H9 (cell line): ENCODE data around the gene AXIN1. TPM values are rescaled to one million over a fixed set of nuclear protein-coding genes. Genes with fewer than 3 reads are reported as not detected.

Experiments used
- DNase-seq: peaks from one replicate; pipeline ENCODE4 v3.0.0-alpha.2; 2017
- H2AFZ ChIP-seq: one replicate; pipeline ENCODE4 v1.6.1; 2013; ENCODE audit warnings: mild to moderate bottlenecking, low read length, control low read depth, moderate library complexity
- H2AK5ac ChIP-seq: 2 replicates; pipeline ENCODE4 v1.6.1; 2013; ENCODE audit warnings: low read length, control low read depth, mixed read lengths; ENCODE audit not compliant: insufficient read length
- H2BK120ac ChIP-seq: one replicate; pipeline ENCODE4 v1.6.1; 2013; ENCODE audit warnings: low read depth, mild to moderate bottlenecking, low read length, control low read depth, inconsistent platforms; ENCODE audit not compliant: poor library complexity, severe bottlenecking
- H2BK12ac ChIP-seq: 2 replicates; pipeline ENCODE4 v1.6.1; 2013; ENCODE audit warnings: low read length, control low read depth, mixed read lengths, low read depth; ENCODE audit not compliant: insufficient read length
- H2BK15ac ChIP-seq: 2 replicates; pipeline ENCODE4 v1.6.1; 2013; ENCODE audit warnings: low read depth, low read length, control low read depth
- H2BK20ac ChIP-seq: one replicate; pipeline ENCODE4 v1.6.1; 2013; ENCODE audit warnings: low read depth, mild to moderate bottlenecking, low read length, control low read depth, inconsistent platforms; ENCODE audit not compliant: poor library complexity, severe bottlenecking
- H2BK5ac ChIP-seq: 2 replicates; pipeline ENCODE4 v1.6.1; 2013; ENCODE audit warnings: low read length, control low read depth, mixed read lengths; ENCODE audit not compliant: insufficient read length
- H3K14ac ChIP-seq: 2 replicates; pipeline ENCODE4 v1.6.1; 2013; ENCODE audit warnings: low read length, control low read depth; ENCODE audit not compliant: insufficient read depth
- H3K18ac ChIP-seq: 2 replicates; pipeline ENCODE4 v1.6.1; 2013; ENCODE audit warnings: low read depth, mild to moderate bottlenecking, mixed read lengths, low read length, control low read depth; ENCODE audit not compliant: insufficient read length
- H3K23ac ChIP-seq: 2 replicates; pipeline ENCODE4 v1.6.1; 2013; ENCODE audit warnings: low read length, control low read depth, mixed read lengths, low read depth; ENCODE audit not compliant: insufficient read length
- H3K23me2 ChIP-seq: 2 replicates; pipeline ENCODE4 v1.6.1; 2013; ENCODE audit warnings: low read depth, mild to moderate bottlenecking, mixed read lengths, low read length, control low read depth; ENCODE audit not compliant: insufficient read length, poor library complexity, severe bottlenecking
- H3K27ac ChIP-seq: 2 replicates; pipeline ENCODE4 v1.5.1; 2013; ENCODE audit warnings: low read length, control low read depth, mixed read lengths, low read depth; ENCODE audit not compliant: insufficient read length
- H3K27me3 ChIP-seq: 2 replicates; pipeline ENCODE4 v1.6.1; 2013; ENCODE audit warnings: low read length, control low read depth, inconsistent platforms; ENCODE audit not compliant: insufficient read depth
- H3K4ac ChIP-seq: 2 replicates; pipeline ENCODE4 v1.6.1; 2013; ENCODE audit warnings: low read depth, mild to moderate bottlenecking, control low read depth, inconsistent platforms, low read length, moderate library complexity
- H3K4me1 ChIP-seq: 2 replicates; pipeline ENCODE4 v1.6.1; 2013; ENCODE audit warnings: low read length, control low read depth, inconsistent platforms; ENCODE audit not compliant: insufficient read depth
- H3K4me2 ChIP-seq: 2 replicates; pipeline ENCODE4 v1.6.1; 2013; ENCODE audit warnings: low read length, control low read depth, mixed read lengths; ENCODE audit not compliant: insufficient read length, insufficient read depth
- H3K56ac ChIP-seq: 2 replicates; pipeline ENCODE4 v1.6.1; 2013; ENCODE audit warnings: low read depth, mild to moderate bottlenecking, mixed read lengths, low read length, control low read depth; ENCODE audit not compliant: insufficient read length
- H3K79me1 ChIP-seq: 2 replicates; pipeline ENCODE4 v1.6.1; 2013; ENCODE audit warnings: low read depth, mild to moderate bottlenecking, moderate library complexity, low read length, control low read depth, inconsistent platforms; ENCODE audit not compliant: insufficient read depth, poor library complexity, severe bottlenecking
- H3K79me2 ChIP-seq: 2 replicates; pipeline ENCODE4 v1.6.1; 2013; ENCODE audit warnings: low read length, control low read depth, inconsistent platforms; ENCODE audit not compliant: insufficient read depth
- H3K9ac ChIP-seq: 2 replicates; pipeline ENCODE4 v1.6.1; 2013; ENCODE audit warnings: low read length, control low read depth, mixed read lengths; ENCODE audit not compliant: insufficient read length; ENCODE audit errors: extremely low read depth
- H3K9me3 ChIP-seq: one replicate; pipeline ENCODE4 v1.6.1; 2013; ENCODE audit warnings: low read depth, low read length, inconsistent platforms; ENCODE audit not compliant: control insufficient read depth
- H3T11ph ChIP-seq: one replicate; pipeline ENCODE4 v1.6.1; 2013; ENCODE audit warnings: mild to moderate bottlenecking, low read length, control low read depth, inconsistent platforms
- H4K20me1 ChIP-seq: one replicate; pipeline ENCODE4 v1.6.1; 2013; ENCODE audit not compliant: control insufficient read depth, insufficient read length, insufficient read depth
- H4K5ac ChIP-seq: 2 replicates; pipeline ENCODE4 v1.6.1; 2013; ENCODE audit warnings: low read depth, mild to moderate bottlenecking, mixed read lengths, low read length, control low read depth; ENCODE audit not compliant: insufficient read length
- H4K8ac ChIP-seq: replicated peaks from 2 replicates; pipeline ENCODE4 v1.6.1; 2013; ENCODE audit warnings: low read length, control low read depth, mixed read lengths, low read depth; ENCODE audit not compliant: insufficient read length
- H4K91ac ChIP-seq: 2 replicates; pipeline ENCODE4 v1.6.1; 2013; ENCODE audit warnings: low read depth, mild to moderate bottlenecking, moderate library complexity, mixed read lengths, low read length, control low read depth; ENCODE audit not compliant: insufficient read length
- H3K27ac Mint-ChIP-seq, 3 experiments: 2 replicates in 2 of 3; 3 replicates in 1 of 3; pipeline ENCODE4 v1.8.0; 2020 to 2021; ENCODE audit warnings: mixed read lengths in 3 of 3, mild to moderate bottlenecking in 1 of 3, moderate library complexity in 1 of 3
- H3K27me3 Mint-ChIP-seq: 2 replicates; pipeline ENCODE4 v1.8.0; 2021; ENCODE audit warnings: low read depth, mild to moderate bottlenecking, moderate library complexity, mixed read lengths
- H3K36me3 Mint-ChIP-seq, 3 experiments: 2 replicates in 2 of 3; 3 replicates in 1 of 3; pipeline ENCODE4 v1.8.0; 2020 to 2021; ENCODE audit warnings: low read depth in 3 of 3, mixed read lengths in 3 of 3; ENCODE audit not compliant: insufficient read depth in 1 of 3
- H3K4me1 Mint-ChIP-seq, 2 experiments: 2 replicates each; pipeline ENCODE4 v1.8.0; 2020; ENCODE audit warnings: mixed read lengths in 2 of 2
- H3K4me3 Mint-ChIP-seq, 2 experiments: 2 replicates in 1 of 2; 3 replicates in 1 of 2; pipeline ENCODE4 v1.8.0; 2020 to 2021; ENCODE audit warnings: mild to moderate bottlenecking in 2 of 2, mixed read lengths in 2 of 2, moderate library complexity in 1 of 2
- H3K9me3 Mint-ChIP-seq, 2 experiments: 2 replicates in 1 of 2; 3 replicates in 1 of 2; pipeline ENCODE4 v1.8.0; 2020; ENCODE audit warnings: mild to moderate bottlenecking in 2 of 2, mixed read lengths in 2 of 2, moderate library complexity in 1 of 2
- WGBS: extraction: QIAGEN DNeasy Blood & Tissue Kit; methylation state at CpG from one replicate; pipeline ENCODE4 v1.1.7; 2013; ENCODE audit warnings: missing lambda C conversion rate, low lambda C conversion rate, mixed read lengths; ENCODE audit not compliant: insufficient read length; ENCODE audit errors: extremely low coverage; 5-methylcytosine and 5-hydroxymethylcytosine counted together
- total RNA-seq: library from RNA; stranded (reverse); gene quantifications from 2 replicates; pipeline ENCODE4 v1.2.1, GENCODE V29; 2021
- TF ChIP-seq, protein P1 (sequence below): fragments of 200-600 bp; sonication (generic); conservative IDR thresholded peaks from 3 replicates; pipeline ENCODE4 v1.8.0; 2021; ENCODE audit warnings: antibody characterized with exemption, mild to moderate bottlenecking

AXIN1 gene
- total RNA-seq, 1 experiment from 2014 or later: 50.9 TPM

DNA sequence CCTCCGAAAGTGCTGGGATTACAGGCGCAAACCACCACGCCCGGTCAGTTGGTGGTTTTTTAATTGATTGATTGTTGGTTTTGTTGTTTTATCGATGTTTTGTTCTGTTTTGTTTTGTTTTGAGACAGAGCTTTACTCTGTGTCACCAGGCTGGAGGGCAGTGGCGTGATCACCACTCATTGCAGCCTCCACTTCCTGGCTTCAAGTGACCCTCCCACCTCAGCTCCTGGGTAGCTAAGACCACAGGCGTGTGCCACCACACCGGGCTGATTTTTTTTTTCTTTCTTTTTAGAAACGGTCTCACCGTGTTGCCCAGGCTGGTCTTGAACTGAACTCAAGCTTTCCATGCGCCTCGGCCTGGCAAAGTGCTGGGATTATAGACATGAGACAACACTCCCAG lies 105.5 kb downstream of the AXIN1 start:
- H3K4me1 Mint-ChIP-seq: peaks cover 0 to under 1% of the 10 kb centered on the region in 2 experiments; a peak in 2 of 4 replicates
- no peaks in the 10 kb centered on the region for H3K27me3 Mint-ChIP-seq
- H3K27ac ChIP-seq: no peak overlapping the region
- H3K27ac Mint-ChIP-seq: peak overlapping the region in 2 of 3 experiments; percentile 20 to 63; a peak in 1 of 7 replicates
- peaks cover 0 to 11% (median 10%) of the 10 kb centered on the region in 3 experiments; a peak in 4 of 7 replicates for H3K36me3 Mint-ChIP-seq
- H4K91ac ChIP-seq: no peak overlapping the region
- no peak overlapping the region for H3T11ph ChIP-seq
- no peak overlapping the region for H2BK120ac ChIP-seq
- no peak overlapping the region for H3K23ac ChIP-seq
- no peaks in the 10 kb centered on the region for H3K9me3 ChIP-seq
- H3K4me2 ChIP-seq: no peak overlapping the region
- H4K5ac ChIP-seq: no peak overlapping the region
- no peak overlapping the region for H4K8ac ChIP-seq
- no peak overlapping the region for H3K9ac ChIP-seq
- no peak overlapping the region for H3K4ac ChIP-seq
- H3K56ac ChIP-seq: no peak overlapping the region
- no peaks in the 10 kb centered on the region for H4K20me1 ChIP-seq
- no peaks in the 10 kb centered on the region for H3K9me3 Mint-ChIP-seq
- H2BK15ac ChIP-seq: no peak overlapping the region
- H3K23me2 ChIP-seq: no peaks in the 10 kb centered on the region
- H2BK20ac ChIP-seq: no peak overlapping the region
- no CpG with 5 or more reads among the region's 12 CpGs for WGBS
- no peaks in the 10 kb centered on the region for H3K27me3 ChIP-seq
- H3K79me1 ChIP-seq: peaks cover 8% of the 10 kb centered on the region
- H3K4me1 ChIP-seq: no peaks in the 10 kb centered on the region
- no peaks in the 10 kb centered on the region; the same call in 1 of the 2 replicates for H3K79me2 ChIP-seq
- no peak overlapping the region for H2BK5ac ChIP-seq
- H3K18ac ChIP-seq: no peak overlapping the region
- no peak overlapping the region for H2AK5ac ChIP-seq
- H3K14ac ChIP-seq: no peak overlapping the region
- H3K4me3 Mint-ChIP-seq: no peak overlapping the region
- no peak overlapping the region for H2AFZ ChIP-seq
- DNase-seq: no peak
- TF ChIP-seq, protein P1, sequence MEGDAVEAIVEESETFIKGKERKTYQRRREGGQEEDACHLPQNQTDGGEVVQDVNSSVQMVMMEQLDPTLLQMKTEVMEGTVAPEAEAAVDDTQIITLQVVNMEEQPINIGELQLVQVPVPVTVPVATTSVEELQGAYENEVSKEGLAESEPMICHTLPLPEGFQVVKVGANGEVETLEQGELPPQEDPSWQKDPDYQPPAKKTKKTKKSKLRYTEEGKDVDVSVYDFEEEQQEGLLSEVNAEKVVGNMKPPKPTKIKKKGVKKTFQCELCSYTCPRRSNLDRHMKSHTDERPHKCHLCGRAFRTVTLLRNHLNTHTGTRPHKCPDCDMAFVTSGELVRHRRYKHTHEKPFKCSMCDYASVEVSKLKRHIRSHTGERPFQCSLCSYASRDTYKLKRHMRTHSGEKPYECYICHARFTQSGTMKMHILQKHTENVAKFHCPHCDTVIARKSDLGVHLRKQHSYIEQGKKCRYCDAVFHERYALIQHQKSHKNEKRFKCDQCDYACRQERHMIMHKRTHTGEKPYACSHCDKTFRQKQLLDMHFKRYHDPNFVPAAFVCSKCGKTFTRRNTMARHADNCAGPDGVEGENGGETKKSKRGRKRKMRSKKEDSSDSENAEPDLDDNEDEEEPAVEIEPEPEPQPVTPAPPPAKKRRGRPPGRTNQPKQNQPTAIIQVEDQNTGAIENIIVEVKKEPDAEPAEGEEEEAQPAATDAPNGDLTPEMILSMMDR: no peak
- H2BK12ac ChIP-seq: no peak overlapping the region
